HT-29 (cell line): ENCODE results near the gene TRMT2A. TPM values are rescaled to one million over a fixed set of nuclear protein-coding genes. Genes with fewer than 3 reads are reported as not detected.

Experiments used
- DNase-seq: peaks from one replicate; pipeline ENCODE4 v3.0.0-alpha.2; 2015; ENCODE audit warnings: low spot score
- total RNA-seq: library from RNA; depleted of rRNA; stranded (reverse); fragments of >200 nt; shearing (Covaris generic); gene quantifications from 2 replicates; pipeline ENCODE4 v1.2.3, GENCODE V29; 2014

The TRMT2A gene
- total RNA-seq, 1 experiment from 2014 or later, result 278 TPM

DNA sequence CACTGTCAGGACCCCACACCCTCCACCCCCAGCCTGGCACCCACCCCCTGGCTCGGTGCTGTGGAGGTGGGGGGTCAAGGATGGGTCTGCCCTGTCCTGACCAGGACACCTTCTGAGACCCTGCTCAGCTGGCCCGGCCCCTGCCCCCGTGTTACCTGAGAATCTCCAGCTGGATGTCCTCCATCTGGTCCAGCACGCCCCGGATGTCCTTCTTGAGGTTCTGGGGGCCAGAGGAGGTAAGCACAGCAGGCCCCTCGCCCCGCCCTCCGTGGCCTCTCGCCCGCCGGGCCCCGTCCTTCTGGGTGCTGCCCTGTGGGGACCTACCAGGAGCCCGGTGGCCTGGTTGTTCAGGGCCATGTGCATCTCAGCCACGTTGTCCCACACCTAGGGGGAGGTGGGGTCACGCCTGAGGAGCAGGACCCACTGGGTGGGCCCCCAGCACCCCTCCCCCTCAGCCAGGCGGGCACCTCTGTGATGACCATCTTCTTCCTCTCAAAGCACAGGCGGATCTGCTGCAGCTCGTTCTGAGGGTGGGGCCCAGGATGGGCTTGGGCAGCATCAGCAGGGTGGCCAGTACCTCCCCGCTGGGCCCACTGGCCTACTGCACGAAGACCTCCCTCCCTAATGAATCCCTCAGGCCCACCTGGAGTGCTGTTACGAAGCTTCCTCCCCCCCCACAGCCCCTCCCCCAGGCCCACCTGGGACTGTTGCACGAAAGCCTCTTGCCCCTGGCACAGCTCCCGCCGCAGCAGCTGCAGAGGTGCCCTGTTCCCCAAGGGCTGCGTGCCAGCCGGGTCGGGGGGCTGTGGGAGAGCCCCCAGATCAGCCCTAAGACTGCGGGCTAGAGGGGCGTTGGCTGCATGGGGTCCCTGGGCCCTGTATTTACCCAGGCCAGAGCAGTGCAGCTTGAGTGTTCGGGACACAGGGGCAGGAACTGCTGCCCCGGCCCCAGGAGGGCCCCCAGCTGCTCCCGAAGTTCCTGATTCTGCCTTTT, 32.5 kb upstream of the TRMT2A start:
- no peak for DNase-seq

GRCh38 chr22:20148414-20148813, 31.4 kb upstream of the TRMT2A start:
- DNase-seq, result no peak

DNA sequence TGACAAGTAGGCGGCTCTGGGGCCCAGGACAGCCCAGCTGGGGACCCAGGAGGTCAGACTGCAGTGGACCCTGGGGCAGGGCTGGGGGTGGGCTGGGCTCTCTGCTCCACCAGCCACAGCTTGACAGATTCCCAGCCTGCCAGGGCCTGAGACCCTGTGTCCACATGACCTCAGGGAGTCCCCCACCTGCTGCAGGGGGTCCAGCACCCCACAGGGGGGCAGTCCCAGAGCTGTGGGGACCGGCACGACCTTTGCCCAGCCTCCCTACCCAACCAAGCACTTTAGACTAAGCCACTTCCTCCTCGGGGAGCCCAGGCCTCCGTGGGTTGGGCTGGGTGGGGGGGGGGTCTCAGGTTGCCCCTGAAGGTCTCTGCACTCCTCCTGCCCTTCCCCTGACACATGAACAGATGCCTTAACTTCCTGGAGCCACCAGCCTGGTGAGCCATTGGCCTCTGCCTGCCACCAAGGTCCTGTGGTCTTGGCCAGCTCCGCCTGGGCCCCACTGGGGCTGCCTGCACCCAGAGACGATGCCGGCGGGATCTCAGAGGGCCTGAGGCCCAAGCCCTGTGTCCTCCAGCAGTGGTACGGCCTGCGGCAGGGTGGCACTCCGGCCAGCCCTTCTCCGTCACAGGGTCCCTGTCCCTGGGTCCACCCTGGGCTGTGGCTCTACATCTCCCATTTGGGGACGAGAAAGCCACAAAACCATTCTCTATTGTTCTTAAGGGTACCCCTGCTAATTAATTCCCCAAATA, 30.4 kb upstream of the TRMT2A start:
- no peak for DNase-seq

GRCh38 chr22:20146777-20147176, 29.8 kb upstream of the TRMT2A start:
- no peak for DNase-seq

DNA sequence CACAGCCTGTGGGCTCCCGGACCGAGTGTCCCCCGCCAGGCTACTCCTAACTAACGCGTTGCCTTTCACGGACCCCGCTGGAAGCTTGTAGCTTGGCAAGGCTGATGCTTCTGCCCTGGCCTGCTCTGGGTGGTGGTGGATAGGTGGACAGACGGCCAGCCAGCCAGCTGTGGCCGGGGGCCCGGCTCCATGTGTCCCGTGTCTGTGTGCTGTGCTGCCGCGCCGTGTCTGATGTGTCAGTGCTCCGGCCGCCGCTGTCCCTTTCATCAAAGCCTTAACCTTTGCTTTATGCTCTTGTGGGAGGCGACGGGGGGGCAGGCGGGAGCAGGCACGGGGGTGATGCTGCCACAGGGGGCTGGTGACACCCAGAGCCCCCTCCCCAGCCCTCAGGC, 28.8 kb upstream of the TRMT2A start:
- DNase-seq, result no peak

- DNase-seq, result no peak
These were observed 28.3 kb upstream of the TRMT2A start for GRCh38 chr22:20145206-20145831.

GRCh38 chr22:20143883-20144665, 27.0 kb upstream of the TRMT2A start:
- DNase-seq, result no peak

- DNase-seq, result no peak
These were observed 25.9 kb upstream of the TRMT2A start for GRCh38 chr22:20142711-20143621.

DNA sequence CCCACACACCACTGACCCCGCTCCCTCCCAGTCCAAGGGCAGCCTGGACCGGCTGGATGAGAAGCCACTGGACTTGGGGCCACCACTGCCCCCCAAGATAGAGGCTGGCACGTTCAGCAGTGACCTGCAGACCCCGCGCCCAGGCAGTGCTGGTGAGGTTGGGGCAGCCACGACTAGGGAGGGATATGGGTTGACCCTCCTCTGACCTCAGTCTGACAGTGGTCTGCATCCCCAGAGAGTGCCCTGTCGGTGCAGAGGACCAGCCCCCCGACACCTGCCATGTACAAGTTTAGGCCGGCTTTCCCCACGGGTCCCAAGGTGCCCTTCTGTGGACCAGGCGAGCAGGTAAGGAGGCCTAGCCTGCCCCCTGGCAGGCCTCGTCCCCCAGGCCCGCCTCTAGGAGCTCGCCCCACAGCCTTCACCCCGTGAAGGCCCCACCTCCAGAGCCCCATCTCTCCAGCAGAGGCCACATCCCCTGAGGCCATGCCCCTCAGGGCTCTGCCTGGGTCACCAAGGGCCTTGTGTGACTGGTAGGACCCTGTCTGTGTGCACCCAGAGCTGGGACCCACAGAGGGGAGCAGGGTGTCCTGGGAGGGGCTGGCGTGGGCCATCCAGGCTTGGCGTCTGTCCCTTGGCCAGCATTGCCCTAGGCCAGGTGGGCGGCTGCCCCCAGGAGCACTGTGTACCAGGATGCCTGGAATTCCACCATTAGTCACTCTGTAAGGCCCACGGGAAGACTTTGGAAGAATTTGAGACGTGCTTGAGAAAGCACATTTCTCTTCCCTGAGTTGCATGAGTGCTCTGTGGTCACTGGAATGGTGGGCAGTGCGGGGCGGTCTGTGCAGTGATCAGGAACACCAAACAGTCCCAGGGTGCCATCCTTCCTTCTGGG, 24.4 kb upstream of the TRMT2A start:
- DNase-seq, result no peak

- DNase-seq, result no peak
These were observed 23.5 kb upstream of the TRMT2A start for GRCh38 chr22:20140521-20140964.

GRCh38 chr22:20140107-20140445, 23.1 kb upstream of the TRMT2A start:
- DNase-seq, result no peak

DNA sequence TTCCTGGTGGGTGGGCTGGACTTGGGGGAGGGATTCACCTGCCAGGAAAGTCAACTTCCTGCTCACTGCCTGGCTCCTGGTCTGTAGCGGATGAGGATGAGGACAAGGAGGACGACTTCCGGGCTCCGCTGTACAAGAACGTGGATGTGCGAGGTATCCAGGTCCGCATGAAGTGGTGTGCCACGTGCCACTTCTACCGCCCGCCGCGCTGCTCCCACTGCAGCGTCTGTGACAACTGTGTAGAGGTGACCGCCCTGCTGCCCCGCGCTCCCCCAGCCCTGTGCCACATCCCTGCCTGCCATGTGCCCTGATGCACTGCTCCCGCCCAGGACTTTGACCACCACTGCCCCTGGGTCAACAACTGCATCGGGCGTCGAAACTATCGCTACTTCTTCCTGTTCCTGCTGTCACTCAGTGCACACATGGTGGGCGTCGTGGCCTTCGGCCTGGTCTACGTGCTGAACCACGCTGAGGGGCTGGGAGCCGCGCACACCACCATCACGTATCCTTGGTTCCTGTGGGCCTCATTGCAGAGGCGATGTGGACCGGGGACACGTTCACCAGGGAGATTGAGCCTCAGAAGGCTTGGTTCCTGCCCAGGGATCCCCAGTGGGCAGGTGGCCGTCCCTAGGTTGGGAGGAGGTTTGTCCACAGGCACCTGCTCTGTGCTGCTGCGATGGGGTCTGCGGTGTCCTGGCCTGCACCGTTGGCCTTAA, 22.5 kb upstream of the TRMT2A start:
- no peak for DNase-seq

GRCh38 chr22:20138868-20139267, 21.8 kb upstream of the TRMT2A start:
- DNase-seq, result no peak

- DNase-seq, result peak; percentile 27
These were observed 21.4 kb upstream of the TRMT2A start for GRCh38 chr22:20138417-20138738.

DNA sequence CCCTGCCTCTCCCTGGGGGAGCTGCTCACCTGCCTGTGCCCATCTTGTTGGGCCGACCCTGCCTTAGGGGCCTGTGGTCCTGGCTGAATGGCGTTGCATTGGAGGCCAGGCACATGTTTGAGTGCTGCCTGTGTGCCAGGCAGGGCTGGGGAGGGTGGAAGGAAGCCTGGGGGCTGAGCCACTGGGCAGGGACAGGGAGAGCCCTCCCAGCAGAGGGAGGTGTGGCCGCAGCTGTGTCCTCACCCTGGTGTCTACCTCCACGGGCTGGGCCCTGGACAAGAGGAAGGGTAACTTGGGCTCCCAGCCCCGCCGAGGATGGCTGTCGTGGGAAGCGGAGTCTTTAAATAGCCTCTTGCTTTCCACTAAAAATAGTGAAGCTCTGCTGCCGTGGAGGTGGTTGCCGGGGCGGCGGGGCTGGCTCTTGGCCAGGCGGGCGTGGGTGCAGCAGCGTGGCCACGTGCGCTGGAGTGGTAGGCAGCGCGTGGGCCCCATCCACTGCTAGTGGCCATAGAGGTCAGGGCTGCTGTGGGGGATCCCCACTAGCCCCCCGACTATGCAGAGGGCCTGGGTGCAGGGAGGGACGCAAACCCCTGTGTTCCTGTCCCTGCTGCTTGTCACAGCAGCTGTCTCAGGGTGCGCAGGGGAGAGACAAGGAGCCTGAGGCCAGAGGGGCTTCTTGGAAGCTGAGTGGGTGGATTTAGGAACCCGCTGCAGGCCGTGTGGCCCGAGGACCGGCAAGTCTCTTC, 20.8 kb upstream of the TRMT2A start:
- DNase-seq, result no peak

DNA sequence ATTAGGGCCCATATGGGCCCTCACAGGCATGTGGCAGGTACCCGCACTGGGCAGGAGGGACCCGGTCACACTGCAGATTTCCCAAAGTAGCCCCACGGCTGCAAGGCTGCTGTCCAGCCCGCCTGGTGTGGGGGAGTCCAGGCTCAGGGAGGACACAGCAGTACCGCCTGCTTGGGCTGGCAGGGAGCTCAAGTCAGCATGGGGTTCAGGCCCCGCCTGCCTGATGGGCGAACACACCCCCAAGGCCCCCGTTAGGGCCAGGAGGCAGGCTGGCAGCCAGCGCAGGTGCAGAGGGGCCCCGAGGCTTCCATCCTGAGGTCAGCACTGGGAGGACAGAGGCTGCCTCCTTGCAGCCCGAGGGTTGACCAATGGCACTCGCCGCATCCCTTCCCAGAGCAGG, 20.1 kb upstream of the TRMT2A start:
- no peak for DNase-seq

DNA sequence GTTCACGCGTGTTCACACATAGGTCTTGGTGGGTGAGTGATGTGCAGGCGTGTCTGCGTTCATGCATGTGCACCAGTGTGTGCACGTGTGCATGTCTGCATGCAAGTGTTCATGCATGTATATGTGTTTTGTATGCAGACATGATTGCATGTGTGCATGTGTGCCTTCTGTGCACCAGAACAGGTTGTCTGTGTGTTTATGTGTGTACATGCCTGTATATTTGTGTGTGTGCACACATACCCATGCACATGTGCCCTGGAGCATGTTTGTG, 19.5 kb upstream of the TRMT2A start:
- DNase-seq, result no peak
